CD14-positive monocyte (primary cell): ENCODE data around the gene ZNF76. TPM values are rescaled to one million over a fixed set of nuclear protein-coding genes. Genes with fewer than 3 reads are reported as not detected.

Experiments used
- DNase-seq, 3 donors: peaks; one replicate each; pipeline ENCODE4 v3.0.0-alpha.2; 2011 to 2022
- H2AFZ ChIP-seq: 2 replicates; pipeline ENCODE4 v1.6.0; 2012; ENCODE audit warnings: mild to moderate bottlenecking, low read depth, low read length, inconsistent platforms; ENCODE audit not compliant: insufficient read depth, poor library complexity, severe bottlenecking
- H3K27ac ChIP-seq, 2 donors: 1 replicate in 1 of 2; 2 replicates in 1 of 2; pipeline ENCODE4 v1.5.1; 2012 to 2013; ENCODE audit warnings: low read length in 2 of 2, control low read depth in 1 of 2, inconsistent platforms in 1 of 2, low read depth in 1 of 2, mild to moderate bottlenecking in 1 of 2
- H3K27me3 ChIP-seq, 2 donors: one replicate each; pipeline versions ENCODE4 v1.6.0 to v1.6.1; 2011 to 2013; ENCODE audit warnings: low read length in 2 of 2; ENCODE audit not compliant: control insufficient read depth in 2 of 2, insufficient read depth in 2 of 2
- H3K36me3 ChIP-seq, 2 donors: replicated peaks in 1 of 2; 1 replicate in 1 of 2; 2 replicates in 1 of 2; pipeline versions ENCODE4 v1.5.1 to v1.6.1; 2012 to 2013; ENCODE audit warnings: low read length in 2 of 2, control low read depth in 1 of 2, inconsistent platforms in 1 of 2, mild to moderate bottlenecking in 1 of 2; ENCODE audit not compliant: insufficient read depth in 2 of 2, control insufficient read depth in 1 of 2
- H3K4me1 ChIP-seq, 2 donors: 1 replicate in 1 of 2; 2 replicates in 1 of 2; pipeline versions ENCODE4 v1.5.1 to v1.6.1; 2012 to 2013; ENCODE audit warnings: low read length in 2 of 2, control low read depth in 1 of 2, inconsistent platforms in 1 of 2, mild to moderate bottlenecking in 1 of 2, moderate library complexity in 1 of 2; ENCODE audit not compliant: insufficient read depth in 2 of 2, control insufficient read depth in 1 of 2
- H3K4me2 ChIP-seq: replicated peaks from 2 replicates; pipeline ENCODE3; 2012; ENCODE audit warnings: low read length, moderate library complexity, mild to moderate bottlenecking; ENCODE audit not compliant: poor library complexity, severe bottlenecking; ENCODE audit errors: extremely low read depth
- H3K4me3 ChIP-seq, 3 experiments: fragments of 200-600 bp in 1 of 3; sonication (generic) in 1 of 3; replicated peaks in 1 of 3; 1 replicate in 2 of 3; 2 replicates in 1 of 3; pipeline ENCODE4 v1.5.1; 2011 to 2013; ENCODE audit warnings: low read length in 3 of 3, mild to moderate bottlenecking in 3 of 3, control low read depth in 2 of 3, low read depth in 2 of 3, inconsistent platforms in 1 of 3, moderate library complexity in 1 of 3
- H3K79me2 ChIP-seq: 2 replicates; pipeline ENCODE4 v1.6.0; 2012; ENCODE audit warnings: mild to moderate bottlenecking, control low read depth, inconsistent platforms, low read length, moderate library complexity; ENCODE audit not compliant: insufficient read depth
- H3K9ac ChIP-seq: 2 replicates; pipeline ENCODE4 v1.6.0; 2017; ENCODE audit warnings: low read length, mild to moderate bottlenecking; ENCODE audit not compliant: insufficient read depth, poor library complexity, severe bottlenecking
- H3K9me3 ChIP-seq, 2 donors: replicated peaks in 1 of 2; 1 replicate in 1 of 2; 2 replicates in 1 of 2; pipeline versions ENCODE4 v1.5.1 to v1.6.1; 2012 to 2013; ENCODE audit warnings: low read length in 2 of 2, control low read depth in 1 of 2; ENCODE audit not compliant: control insufficient read depth in 1 of 2, insufficient read depth in 1 of 2
- H4K20me1 ChIP-seq: 2 replicates; pipeline ENCODE4 v1.6.0; 2012; ENCODE audit warnings: mild to moderate bottlenecking, low read length, control low read depth, moderate library complexity; ENCODE audit not compliant: insufficient read depth
- H3K27ac Mint-ChIP-seq, 7 donors: one replicate each; pipeline ENCODE4 v1.8.0; 2020; ENCODE audit warnings: mild to moderate bottlenecking in 7 of 7, mixed read lengths in 7 of 7, moderate library complexity in 6 of 7, inconsistent platforms in 2 of 7
- H3K27me3 Mint-ChIP-seq, 3 donors: one replicate each; pipeline ENCODE4 v1.8.0; 2021 to 2022; ENCODE audit warnings: low read depth in 3 of 3, mild to moderate bottlenecking in 3 of 3, mixed read lengths in 3 of 3, moderate library complexity in 3 of 3, inconsistent platforms in 1 of 3
- H3K36me3 Mint-ChIP-seq, 2 donors: one replicate each; pipeline ENCODE4 v1.8.0; 2020; ENCODE audit warnings: mixed read lengths in 2 of 2, inconsistent platforms in 1 of 2, mild to moderate bottlenecking in 1 of 2
- H3K4me1 Mint-ChIP-seq: one replicate; pipeline ENCODE4 v1.8.0; 2020; ENCODE audit warnings: mild to moderate bottlenecking, mixed read lengths
- H3K4me3 Mint-ChIP-seq, 2 donors: one replicate each; pipeline ENCODE4 v1.8.0; 2020; ENCODE audit warnings: mild to moderate bottlenecking in 2 of 2, mixed read lengths in 2 of 2, moderate library complexity in 1 of 2
- H3K9me3 Mint-ChIP-seq, 7 donors: one replicate each; pipeline ENCODE4 v1.8.0; 2020 to 2022; ENCODE audit warnings: mixed read lengths in 7 of 7, mild to moderate bottlenecking in 6 of 7, moderate library complexity in 6 of 7, inconsistent platforms in 2 of 7
- WGBS: methylation state at CpG from one replicate; pipeline ENCODE4 v1.1.5; 2013; ENCODE audit warnings: missing lambda C conversion rate; ENCODE audit not compliant: insufficient coverage; 5-methylcytosine and 5-hydroxymethylcytosine counted together
- intact Hi-C, 2 donors: fragments of 100-400 bp; cut with micrococcal nuclease; formaldehyde crosslinking; loops; one replicate each; pipeline versions ENCODE4 v1.15.0 to v1.15.1; 2023
- polyA plus RNA-seq, 3 donors: library from polyadenylated mRNA; depleted of rRNA in 1 of 3; unstranded in 2 of 3; stranded (reverse) in 1 of 3; fragments of 300-500 nt in 2 of 3; fragments of >200 nt in 1 of 3; fragmentation: Illumina TruSeq in 2 of 3; gene quantifications; 1 replicate in 2 of 3; 2 replicates in 1 of 3; pipeline ENCODE4 v1.2.3, GENCODE V29; 2012 to 2021
- TF ChIP-seq, protein P1 (sequence below): fragments of 200-600 bp; IDR thresholded peaks from one replicate; pipeline ENCODE4 v1.8.0; 2022; ENCODE audit warnings: antibody characterized with exemption, mild to moderate bottlenecking

The ZNF76 gene
- polyA plus RNA-seq, 3 donors = 6.8 to 49.7 (median 9.6) TPM

GRCh38 chr6:35247642-35248231 is 11.8 kb upstream of the ZNF76 start:
- Histone ChIP-seq H3K9ac (no peak overlapping the region), H3K79me2 (no peaks in the 10 kb centered on the region), H3K27me3 (no peaks in the 10 kb centered on the region), H3K4me1 (no peaks in the 10 kb centered on the region), H3K36me3 (no peaks in the 10 kb centered on the region), H2AFZ (no peak overlapping the region), H3K9me3 (no peaks in the 10 kb centered on the region), H3K27ac (no peak overlapping the region), H3K4me2 (no peak overlapping the region), H3K4me3 (no peak overlapping the region), H4K20me1 (no peaks in the 10 kb centered on the region)
- no peak overlapping the region for H3K27ac Mint-ChIP-seq
- WGBS = no CpG with 5 or more reads among the region's 2 CpGs
- H3K4me1 Mint-ChIP-seq = peaks cover 1% of the 10 kb centered on the region
- no peak overlapping the region for H3K4me3 Mint-ChIP-seq
- no peak for DNase-seq
- no peaks in the 10 kb centered on the region for H3K9me3 Mint-ChIP-seq
- H3K27me3 Mint-ChIP-seq = peaks cover 0 to 2% (median 0%) of the 10 kb centered on the region in 3 donors
- peaks cover 0 to 12% of the 10 kb centered on the region in 2 donors for H3K36me3 Mint-ChIP-seq
- TF ChIP-seq, protein P1, sequence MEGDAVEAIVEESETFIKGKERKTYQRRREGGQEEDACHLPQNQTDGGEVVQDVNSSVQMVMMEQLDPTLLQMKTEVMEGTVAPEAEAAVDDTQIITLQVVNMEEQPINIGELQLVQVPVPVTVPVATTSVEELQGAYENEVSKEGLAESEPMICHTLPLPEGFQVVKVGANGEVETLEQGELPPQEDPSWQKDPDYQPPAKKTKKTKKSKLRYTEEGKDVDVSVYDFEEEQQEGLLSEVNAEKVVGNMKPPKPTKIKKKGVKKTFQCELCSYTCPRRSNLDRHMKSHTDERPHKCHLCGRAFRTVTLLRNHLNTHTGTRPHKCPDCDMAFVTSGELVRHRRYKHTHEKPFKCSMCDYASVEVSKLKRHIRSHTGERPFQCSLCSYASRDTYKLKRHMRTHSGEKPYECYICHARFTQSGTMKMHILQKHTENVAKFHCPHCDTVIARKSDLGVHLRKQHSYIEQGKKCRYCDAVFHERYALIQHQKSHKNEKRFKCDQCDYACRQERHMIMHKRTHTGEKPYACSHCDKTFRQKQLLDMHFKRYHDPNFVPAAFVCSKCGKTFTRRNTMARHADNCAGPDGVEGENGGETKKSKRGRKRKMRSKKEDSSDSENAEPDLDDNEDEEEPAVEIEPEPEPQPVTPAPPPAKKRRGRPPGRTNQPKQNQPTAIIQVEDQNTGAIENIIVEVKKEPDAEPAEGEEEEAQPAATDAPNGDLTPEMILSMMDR = no peak
- intact Hi-C loops = loop anchor here in 1 of 2 donors (10.0 kb wide), 1 partner anchor 263 kb away; no protein-coding TSS in a partner anchor

- intact Hi-C loops = loop anchor here in 1 of 2 donors (10.0 kb wide), 1 partner anchor 263 kb away; no protein-coding TSS in a partner anchor
- H3K9me3 Mint-ChIP-seq = no peaks in the 10 kb centered on the region
- TF ChIP-seq, protein P1 = no peak
- Histone ChIP-seq H3K4me3 (no peak overlapping the region), H3K4me1 (no peaks in the 10 kb centered on the region), H3K9me3 (no peaks in the 10 kb centered on the region), H3K36me3 (no peaks in the 10 kb centered on the region), H3K27ac (no peak overlapping the region), H3K9ac (no peak overlapping the region), H2AFZ (no peak overlapping the region), H3K4me2 (no peak overlapping the region), H3K27me3 (no peaks in the 10 kb centered on the region), H3K79me2 (no peaks in the 10 kb centered on the region), H4K20me1 (no peaks in the 10 kb centered on the region)
- H3K27me3 Mint-ChIP-seq = peaks cover 0 to 2% (median 0%) of the 10 kb centered on the region in 3 donors
- no peak overlapping the region for H3K27ac Mint-ChIP-seq
- no peak for DNase-seq
- H3K4me1 Mint-ChIP-seq = peaks cover 1% of the 10 kb centered on the region
- H3K36me3 Mint-ChIP-seq = peaks cover 0 to 10% of the 10 kb centered on the region in 2 donors
- no peak overlapping the region for H3K4me3 Mint-ChIP-seq
- WGBS = 39% methylated on average over 3 of the region's 3 CpGs
These were observed 11.2 kb upstream of the ZNF76 start for GRCh38 chr6:35248300-35248699.
